Midbrain (tissue), 1 donor: Measurements from ENCODE around the gene UBE2D2.

ENCODE experiments used
- DNase-seq: peaks from one replicate; lab custom pipeline; 2025; lab: John Stamatoyannopoulos, UW

The UBE2D2 gene

GRCh38 chr5:139676951-139677735 is 116.0 kb downstream of the UBE2D2 start:
- peak; percentile 93 for DNase-seq
